DND-41 (cell line): ENCODE results near the gene EFNA2.

Experiments used
- EZH2 ChIP-seq: IDR thresholded peaks from 3 replicates; pipeline ENCODE4 v1.6.1; 2012; ENCODE audit warnings: borderline replicate concordance, low read depth, mild to moderate bottlenecking, moderate library complexity, low read length, inconsistent platforms; ENCODE audit not compliant: severe bottlenecking
- TF ChIP-seq, protein P1 (sequence below): IDR thresholded peaks from 2 replicates; pipeline ENCODE4 v1.5.1; 2012; ENCODE audit warnings: borderline replicate concordance, low read length, moderate library complexity, mild to moderate bottlenecking; ENCODE audit not compliant: poor library complexity, severe bottlenecking; ENCODE audit errors: extremely low read depth

DNA sequence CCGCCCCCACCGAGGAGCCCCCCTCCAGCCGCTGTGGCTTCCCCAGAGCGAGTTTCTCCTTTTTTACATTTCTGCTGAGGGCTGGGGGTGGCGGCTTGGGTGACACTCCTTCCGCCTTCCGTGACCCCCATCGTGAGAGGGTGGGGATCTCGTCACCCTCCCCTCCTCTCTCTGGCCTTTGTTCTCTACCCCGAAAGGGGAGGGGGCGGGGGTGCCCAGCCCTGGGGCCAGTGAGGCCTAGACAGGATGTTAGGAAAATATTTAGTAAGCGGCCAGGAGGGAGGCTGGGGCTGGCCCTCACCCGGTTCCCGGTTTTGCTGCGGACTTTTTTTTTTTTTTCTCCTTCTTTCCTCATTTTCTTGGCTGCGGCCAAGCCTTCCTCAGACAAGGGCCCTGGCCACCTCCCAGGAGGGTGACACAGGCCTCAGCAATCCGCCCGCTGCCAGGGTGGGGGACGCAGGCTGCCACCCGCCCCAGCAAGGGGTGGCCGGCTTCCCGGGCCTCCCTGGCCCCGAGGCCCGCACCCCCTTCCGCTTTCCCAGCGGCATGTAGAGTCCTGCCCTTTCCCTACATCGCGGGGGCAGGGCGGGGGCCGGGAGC lies 33.4 kb upstream of the EFNA2 start:
- TF ChIP-seq, protein P1, sequence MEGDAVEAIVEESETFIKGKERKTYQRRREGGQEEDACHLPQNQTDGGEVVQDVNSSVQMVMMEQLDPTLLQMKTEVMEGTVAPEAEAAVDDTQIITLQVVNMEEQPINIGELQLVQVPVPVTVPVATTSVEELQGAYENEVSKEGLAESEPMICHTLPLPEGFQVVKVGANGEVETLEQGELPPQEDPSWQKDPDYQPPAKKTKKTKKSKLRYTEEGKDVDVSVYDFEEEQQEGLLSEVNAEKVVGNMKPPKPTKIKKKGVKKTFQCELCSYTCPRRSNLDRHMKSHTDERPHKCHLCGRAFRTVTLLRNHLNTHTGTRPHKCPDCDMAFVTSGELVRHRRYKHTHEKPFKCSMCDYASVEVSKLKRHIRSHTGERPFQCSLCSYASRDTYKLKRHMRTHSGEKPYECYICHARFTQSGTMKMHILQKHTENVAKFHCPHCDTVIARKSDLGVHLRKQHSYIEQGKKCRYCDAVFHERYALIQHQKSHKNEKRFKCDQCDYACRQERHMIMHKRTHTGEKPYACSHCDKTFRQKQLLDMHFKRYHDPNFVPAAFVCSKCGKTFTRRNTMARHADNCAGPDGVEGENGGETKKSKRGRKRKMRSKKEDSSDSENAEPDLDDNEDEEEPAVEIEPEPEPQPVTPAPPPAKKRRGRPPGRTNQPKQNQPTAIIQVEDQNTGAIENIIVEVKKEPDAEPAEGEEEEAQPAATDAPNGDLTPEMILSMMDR: no peak
- TF ChIP-seq EZH2: no peak
